Spleen (tissue), 11 donors: ENCODE results near the gene CHURC1. TPM values are rescaled to one million over a fixed set of nuclear protein-coding genes. Genes with fewer than 3 reads are reported as not detected.

Source experiments
- DNase-seq: peaks from one replicate; pipeline ENCODE4 v3.0.0-alpha.2; 2020
- H3K27ac ChIP-seq, 8 donors: fragments of 200-600 bp; sonication (generic) in 7 of 8; 1 replicate in 4 of 8; 2 replicates in 4 of 8; pipeline versions ENCODE4 v1.5.0 to v1.8.0; 2016 to 2021; ENCODE audit warnings: inconsistent platforms in 4 of 8, mild to moderate bottlenecking in 4 of 8, moderate library complexity in 1 of 8
- H3K27me3 ChIP-seq, 7 donors: fragments of 200-600 bp; sonication (generic) in 6 of 7; replicated peaks in 1 of 7; 1 replicate in 4 of 7; 2 replicates in 3 of 7; pipeline versions ENCODE4 v1.5.0 to v1.8.0; 2016 to 2021; ENCODE audit warnings: inconsistent platforms in 3 of 7, mild to moderate bottlenecking in 1 of 7
- H3K36me3 ChIP-seq, 6 donors: fragments of 200-600 bp; sonication (generic) in 5 of 6; 1 replicate in 4 of 6; 2 replicates in 2 of 6; pipeline versions ENCODE4 v1.5.0 to v1.8.0; 2016 to 2021; ENCODE audit warnings: inconsistent platforms in 2 of 6
- H3K4me1 ChIP-seq, 6 donors: fragments of 200-600 bp; sonication (generic) in 5 of 6; 1 replicate in 3 of 6; 2 replicates in 3 of 6; pipeline versions ENCODE4 v1.5.0 to v1.8.0; 2016 to 2021; ENCODE audit warnings: inconsistent platforms in 3 of 6
- H3K4me3 ChIP-seq, 8 donors: fragments of 200-600 bp; sonication (generic) in 7 of 8; 1 replicate in 4 of 8; 2 replicates in 4 of 8; pipeline versions ENCODE4 v1.5.0 to v1.8.0; 2016 to 2021; ENCODE audit warnings: inconsistent platforms in 4 of 8, mild to moderate bottlenecking in 4 of 8, moderate library complexity in 2 of 8
- H3K9me3 ChIP-seq, 8 donors: fragments of 200-600 bp; sonication (generic) in 7 of 8; 1 replicate in 4 of 8; 2 replicates in 4 of 8; pipeline versions ENCODE4 v1.5.0 to v1.8.0; 2016 to 2021; ENCODE audit warnings: inconsistent platforms in 4 of 8
- POLR2A ChIP-seq, 3 donors: fragments of 450-650 bp; IDR thresholded peaks; one replicate each; pipeline ENCODE4 v1.5.1; 2017; ENCODE audit warnings: antibody characterized with exemption in 3 of 3, mild to moderate bottlenecking in 1 of 3
- POLR2AphosphoS5 ChIP-seq, 3 donors: sonication (generic); formaldehyde crosslinking; IDR thresholded peaks; one replicate each; pipeline ENCODE4 v1.5.1; 2017; ENCODE audit warnings: antibody characterized with exemption in 3 of 3
- WGBS, 5 donors: extraction: QIAGEN DNeasy Blood & Tissue Kit in 3 of 5; methylation state at CpG; one replicate each; pipeline versions ENCODE4 v1.1.5 to v1.1.7; 2013 to 2018; 5-methylcytosine and 5-hydroxymethylcytosine counted together
- intact Hi-C: fragments of 100-400 bp; cut with DNase I; formaldehyde crosslinking; loops from one replicate; pipeline ENCODE4 v1.15.0; 2023; ENCODE audit warnings: low total_unique reads
- polyA plus RNA-seq, 3 donors: library from polyadenylated mRNA; stranded (reverse); fragments of 200-250 nt; gene quantifications; one replicate each; pipeline ENCODE4 v1.2.1, GENCODE V29; 2013
- total RNA-seq, 7 donors: library from RNA; depleted of rRNA in 3 of 7; stranded (reverse); fragments of >200 nt in 3 of 7; fragmentation: NEBNext Ultra II Directional in 4 of 7; extraction: Animal tissue kit (Norgen Biotek cat#: 25700) in 4 of 7; gene quantifications; one replicate each; pipeline versions ENCODE4 v1.1.0 to v1.2.1, GENCODE V29; 2016 to 2021
- TF ChIP-seq, protein P1 (sequence below), 11 experiments: fragments of 200-600 bp in 7 of 11; fragments of 450-650 bp in 4 of 11; sonication (generic) in 4 of 11; IDR thresholded peaks in 8 of 11; conservative IDR thresholded peaks in 3 of 11; 1 replicate in 7 of 11; 2 replicates in 4 of 11; pipeline versions ENCODE4 v1.4.0 to v1.8.0; 2016 to 2021; ENCODE audit warnings: antibody characterized with exemption in 11 of 11, inconsistent platforms in 4 of 11, mild to moderate bottlenecking in 1 of 11
- donor health status: healthy with polysubstance abuse.
- donor health status: DM: no; HTN: no; CAD: no; lungs with moderate emphysema.
- donor health status: DM: no; HTN: no; CAD: no.
- donor health status: Bipolar disorder and iron deficiency.
- donor health status: healthy.
- donor health status: DM: no; HTN: no; CAD: no.
- donor health status: DM: yes; HTN: yes; CAD: no.

CHURC1 gene
- total and polyA plus RNA-seq, 10 donors, result 34.0 to 135 (median 64.2) TPM

GRCh38 chr14:64871344-64871743, 42.9 kb upstream of the CHURC1 start:
- peaks cover 0 to 4% (median 0%) of the 10 kb centered on the region in 7 donors for H3K27me3 ChIP-seq
- H3K4me1 ChIP-seq, result peaks cover 0 to 11% (median 8%) of the 10 kb centered on the region in 6 donors
- WGBS, 5 donors, result 73 to 88% (median 79%) methylated on average over 2 of the region's 2 CpGs
- DNase-seq, result no peak
- no peaks in the 10 kb centered on the region for H3K36me3 ChIP-seq
- intact Hi-C loops, result no loop called here
- no peak overlapping the region for H3K4me3 ChIP-seq
- no peak for TF ChIP-seq POLR2A (IDR thresholded peaks at IDR 0.05)
- TF ChIP-seq POLR2AphosphoS5 (IDR thresholded peaks at IDR 0.05), result no peak
- TF ChIP-seq, protein P1, sequence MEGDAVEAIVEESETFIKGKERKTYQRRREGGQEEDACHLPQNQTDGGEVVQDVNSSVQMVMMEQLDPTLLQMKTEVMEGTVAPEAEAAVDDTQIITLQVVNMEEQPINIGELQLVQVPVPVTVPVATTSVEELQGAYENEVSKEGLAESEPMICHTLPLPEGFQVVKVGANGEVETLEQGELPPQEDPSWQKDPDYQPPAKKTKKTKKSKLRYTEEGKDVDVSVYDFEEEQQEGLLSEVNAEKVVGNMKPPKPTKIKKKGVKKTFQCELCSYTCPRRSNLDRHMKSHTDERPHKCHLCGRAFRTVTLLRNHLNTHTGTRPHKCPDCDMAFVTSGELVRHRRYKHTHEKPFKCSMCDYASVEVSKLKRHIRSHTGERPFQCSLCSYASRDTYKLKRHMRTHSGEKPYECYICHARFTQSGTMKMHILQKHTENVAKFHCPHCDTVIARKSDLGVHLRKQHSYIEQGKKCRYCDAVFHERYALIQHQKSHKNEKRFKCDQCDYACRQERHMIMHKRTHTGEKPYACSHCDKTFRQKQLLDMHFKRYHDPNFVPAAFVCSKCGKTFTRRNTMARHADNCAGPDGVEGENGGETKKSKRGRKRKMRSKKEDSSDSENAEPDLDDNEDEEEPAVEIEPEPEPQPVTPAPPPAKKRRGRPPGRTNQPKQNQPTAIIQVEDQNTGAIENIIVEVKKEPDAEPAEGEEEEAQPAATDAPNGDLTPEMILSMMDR (IDR thresholded peaks at IDR 0.05 in 8 of 11, conservative IDR thresholded peaks at IDR 0.05 in 3 of 11), result no peak
- no peak overlapping the region for H3K27ac ChIP-seq
- H3K9me3 ChIP-seq, result no peaks in the 10 kb centered on the region

DNA sequence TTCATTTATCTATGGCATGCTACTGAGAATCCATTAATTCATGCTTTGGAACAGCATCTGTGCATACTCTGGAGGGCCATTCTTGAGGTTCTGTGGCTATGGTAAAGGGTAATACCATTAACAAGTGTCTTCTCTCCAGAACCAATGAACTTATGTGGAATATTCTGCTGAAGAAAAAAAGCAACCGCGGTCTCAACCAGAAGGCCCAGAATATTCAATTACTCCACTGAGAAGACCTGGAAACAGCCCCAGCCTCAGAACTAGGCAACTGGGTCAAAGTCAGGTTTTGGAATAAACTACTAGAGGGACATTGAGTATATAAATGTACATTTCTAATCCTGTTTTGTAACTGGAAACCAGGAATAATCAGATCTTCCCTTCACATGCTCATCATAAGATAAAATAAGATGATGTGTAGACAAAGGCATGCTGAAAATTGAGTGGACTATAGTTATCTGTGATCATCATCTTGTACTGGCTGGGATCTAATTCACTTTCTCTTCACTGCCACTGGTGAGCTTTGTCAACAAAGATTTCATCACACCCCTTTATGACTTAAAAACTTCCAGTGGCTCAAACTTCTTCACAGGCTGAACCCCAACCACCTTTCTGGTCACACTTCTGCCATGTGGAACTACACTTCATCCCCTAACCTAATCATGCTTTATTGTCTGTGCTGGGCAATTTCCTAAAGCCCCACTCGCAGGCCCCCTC, 40.6 kb upstream of the CHURC1 start:
- DNase-seq, result no peak
- WGBS, 5 donors, result 59 to 95% (median 77%) methylated on average over 3 of the region's 3 CpGs
- intact Hi-C loops, result no loop called here
- Histone ChIP-seq H3K36me3 (no peaks in the 10 kb centered on the region), H3K4me1 (peaks cover 0 to 12% (median 8%) of the 10 kb centered on the region in 6 donors), H3K27me3 (peaks cover 0 to 16% (median 4%) of the 10 kb centered on the region in 7 donors), H3K27ac (no peak overlapping the region), H3K4me3 (no peak overlapping the region), H3K9me3 (no peaks in the 10 kb centered on the region)
- TF ChIP-seq, protein P1 (IDR thresholded peaks at IDR 0.05 in 8 of 11, conservative IDR thresholded peaks at IDR 0.05 in 3 of 11), result no peak
- TF ChIP-seq POLR2AphosphoS5 (IDR thresholded peaks at IDR 0.05), result no peak
- TF ChIP-seq POLR2A (IDR thresholded peaks at IDR 0.05), result no peak

- Histone ChIP-seq H3K36me3 (no peaks in the 10 kb centered on the region), H3K27me3 (peaks cover 0 to 32% (median 21%) of the 10 kb centered on the region in 7 donors), H3K9me3 (no peaks in the 10 kb centered on the region), H3K4me1 (peaks cover 1 to 22% (median 14%) of the 10 kb centered on the region in 6 donors), H3K4me3 (no peak overlapping the region), H3K27ac (no peak overlapping the region)
- intact Hi-C loops, result no loop called here
- WGBS, 5 donors, result 68 to 84% (median 81%) methylated on average over 4 of the region's 4 CpGs
- no peak for TF ChIP-seq POLR2AphosphoS5 (IDR thresholded peaks at IDR 0.05)
- TF ChIP-seq POLR2A (IDR thresholded peaks at IDR 0.05), result no peak
- TF ChIP-seq, protein P1 (IDR thresholded peaks at IDR 0.05 in 8 of 11, conservative IDR thresholded peaks at IDR 0.05 in 3 of 11), result no peak
- DNase-seq, result no peak
Observed at GRCh38 chr14:64875350-64875749, 38.9 kb upstream of the CHURC1 start.

DNA sequence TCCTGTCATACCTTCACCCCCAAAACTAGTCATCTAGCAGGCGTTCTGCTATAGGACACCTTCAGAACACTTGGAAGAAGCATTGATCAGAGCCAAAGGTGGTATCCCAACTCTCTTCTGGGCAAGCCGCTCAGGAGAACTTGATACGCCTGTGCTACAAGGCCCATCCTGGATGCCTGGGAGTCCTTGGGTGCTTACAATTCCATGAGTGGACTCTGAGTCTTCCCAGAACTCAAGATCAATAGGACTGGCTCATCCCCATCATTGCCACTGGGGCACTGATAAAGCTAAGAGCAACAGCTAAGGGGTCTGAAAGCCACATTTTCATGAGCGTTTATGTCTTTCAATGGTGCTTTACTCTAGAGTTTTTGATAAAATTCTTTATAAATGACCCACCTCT, 36.4 kb upstream of the CHURC1 start:
- Histone ChIP-seq H3K27me3 (peaks cover 0 to 55% (median 32%) of the 10 kb centered on the region in 7 donors), H3K36me3 (no peaks in the 10 kb centered on the region), H3K27ac (no peak overlapping the region), H3K4me1 (peaks cover 7 to 25% (median 17%) of the 10 kb centered on the region in 6 donors), H3K9me3 (no peaks in the 10 kb centered on the region), H3K4me3 (no peak overlapping the region)
- TF ChIP-seq POLR2AphosphoS5 (IDR thresholded peaks at IDR 0.05) (no peak), POLR2A (IDR thresholded peaks at IDR 0.05) (no peak)
- TF ChIP-seq, protein P1 (IDR thresholded peaks at IDR 0.05 in 8 of 11, conservative IDR thresholded peaks at IDR 0.05 in 3 of 11), result no peak
- intact Hi-C loops, result no loop called here
- DNase-seq, result no peak
- WGBS, 5 donors, result 84 to 100% (median 91%) methylated on average over 4 of the region's 4 CpGs
